Transverse colon (tissue), 4 donors: ENCODE measurements around the gene ELK4. TPM values are rescaled to one million over a fixed set of nuclear protein-coding genes. Genes with fewer than 3 reads are reported as not detected.

Experiments
- DNase-seq: peaks from one replicate; pipeline ENCODE4 v3.0.0-alpha.2; 2019
- H3K27ac ChIP-seq, 4 donors: fragments of 200-600 bp; sonication (generic); 2 replicates each; pipeline ENCODE4 v1.5.1; 2016 to 2018; ENCODE audit warnings: inconsistent platforms in 4 of 4
- H3K27me3 ChIP-seq: fragments of 200-600 bp; sonication (generic); 2 replicates; pipeline ENCODE4 v1.5.1; 2017; ENCODE audit warnings: inconsistent platforms
- H3K36me3 ChIP-seq, 4 donors: fragments of 200-600 bp; sonication (generic); 2 replicates each; pipeline ENCODE4 v1.5.1; 2017 to 2019; ENCODE audit warnings: inconsistent platforms in 4 of 4
- H3K4me1 ChIP-seq, 4 donors: fragments of 200-600 bp; sonication (generic); 2 replicates each; pipeline ENCODE4 v1.5.1; 2017 to 2020; ENCODE audit warnings: inconsistent platforms in 4 of 4
- H3K4me3 ChIP-seq, 4 donors: fragments of 200-600 bp; sonication (generic); 1 replicate in 1 of 4; 2 replicates in 3 of 4; pipeline versions ENCODE4 v1.5.1 to v1.6.1; 2017 to 2019; ENCODE audit warnings: inconsistent platforms in 4 of 4
- H3K9me3 ChIP-seq, 2 donors: fragments of 200-600 bp; sonication (generic); 2 replicates each; pipeline ENCODE4 v1.5.1; 2017 to 2019; ENCODE audit warnings: inconsistent platforms in 2 of 2
- CTCF ChIP-seq, 5 experiments: fragments of 200-600 bp in 3 of 5; fragments of 450-650 bp in 2 of 5; sonication (generic) in 3 of 5; IDR thresholded peaks; 1 replicate in 2 of 5; 2 replicates in 3 of 5; pipeline ENCODE4 v1.5.1; 2016 to 2017; ENCODE audit warnings: antibody characterized with exemption in 5 of 5, inconsistent platforms in 3 of 5, mild to moderate bottlenecking in 2 of 5, moderate library complexity in 1 of 5
- EP300 ChIP-seq: sonication (generic); formaldehyde crosslinking; IDR thresholded peaks from one replicate; pipeline ENCODE4 v1.6.1; 2017; ENCODE audit warnings: antibody characterized with exemption, low read depth
- POLR2A ChIP-seq: fragments of 450-650 bp; IDR thresholded peaks from one replicate; pipeline ENCODE4 v1.6.1; 2016; ENCODE audit warnings: antibody characterized with exemption, mild to moderate bottlenecking, moderate library complexity
- POLR2AphosphoS5 ChIP-seq, 3 donors: sonication (generic); formaldehyde crosslinking; IDR thresholded peaks; one replicate each; pipeline ENCODE4 v1.6.1; 2016; ENCODE audit warnings: antibody characterized with exemption in 3 of 3
- WGBS, 2 donors: methylation state at CpG; one replicate each; pipeline ENCODE4 v1.1.5; 2018; ENCODE audit warnings: low coverage in 1 of 2; 5-methylcytosine and 5-hydroxymethylcytosine counted together
- in situ Hi-C, 4 donors: fragments of 200-750 bp; cut with MboI; loops; one replicate each; pipeline versions ENCODE4 v1.15.0 to v1.15.1; 2017; ENCODE audit warnings: low sequenced_read_pairs in 3 of 4, low pct_ligation_motif_present in 1 of 4, low pct_unique_long_range_greater_than_20kb in 1 of 4
- intact Hi-C: fragments of 100-400 bp; cut with DNase I; formaldehyde crosslinking; loops from one replicate; pipeline ENCODE4 v1.15.1; 2023; ENCODE audit warnings: low total_unique reads
- total RNA-seq, 4 donors: library from RNA; depleted of rRNA; stranded (reverse); fragments of >200 nt; gene quantifications; one replicate each; pipeline ENCODE4 v1.1.0, GENCODE V29; 2016

The ELK4 gene
- total RNA-seq, 4 donors from 2014 or later, result 16.0 to 24.1 (median 19.7) TPM

- in situ Hi-C loops, result loop anchor here in 3 of 4 donors (5.0 to 10.0 kb wide), 4 partner anchors 59 to 131 kb away; no protein-coding TSS in a partner anchor
- H3K27ac ChIP-seq, result no peak overlapping the region
- no peaks in the 10 kb centered on the region for H3K9me3 ChIP-seq
- TF ChIP-seq CTCF (IDR thresholded peaks at IDR 0.05), result no peak
- TF ChIP-seq EP300, result no peak
- TF ChIP-seq POLR2A, result no peak
- no peak for TF ChIP-seq POLR2AphosphoS5 (IDR thresholded peaks at IDR 0.05)
- no peak for DNase-seq
- no peaks in the 10 kb centered on the region for H3K36me3 ChIP-seq
- H3K27me3 ChIP-seq, result no peaks in the 10 kb centered on the region
- peaks cover 0 to 4% (median 3%) of the 10 kb centered on the region in 4 donors for H3K4me1 ChIP-seq
- H3K4me3 ChIP-seq, result no peak overlapping the region
- intact Hi-C loops, result loop anchor here (2.0 kb wide), 1 partner anchor 63 kb away; no protein-coding TSS in a partner anchor
- WGBS, 2 donors, result 47 to 72% methylated on average over 2 of the region's 2 CpGs
Measured at GRCh38 chr1:205656236-205656635, 24.4 kb upstream of the ELK4 start.

GRCh38 chr1:205652984-205653383 is 21.2 kb upstream of the ELK4 start:
- no peak for DNase-seq
- in situ Hi-C loops (loop anchor here in 2 of 4 donors (10.0 kb wide), 3 partner anchors 58 to 128 kb away; no protein-coding TSS in a partner anchor), intact Hi-C loops (no loop called here)
- no peaks in the 10 kb centered on the region for H3K9me3 ChIP-seq
- H3K4me3 ChIP-seq, result no peak overlapping the region
- H3K4me1 ChIP-seq, result peaks cover 0 to 7% (median 0%) of the 10 kb centered on the region in 4 donors
- 76 to 77% methylated on average over 10 to 11 of the region's 11 CpGs for WGBS, 2 donors
- H3K27me3 ChIP-seq, result no peaks in the 10 kb centered on the region
- H3K36me3 ChIP-seq, result no peaks in the 10 kb centered on the region
- TF ChIP-seq EP300 (no peak), POLR2A (no peak), CTCF (IDR thresholded peaks at IDR 0.05) (no peak), POLR2AphosphoS5 (IDR thresholded peaks at IDR 0.05) (no peak)
- H3K27ac ChIP-seq, result no peak overlapping the region

GRCh38 chr1:205650241-205650640 is 18.4 kb upstream of the ELK4 start:
- Histone ChIP-seq H3K4me1 (peaks cover 0 to 7% (median 0%) of the 10 kb centered on the region in 4 donors), H3K27me3 (no peaks in the 10 kb centered on the region), H3K9me3 (no peaks in the 10 kb centered on the region), H3K27ac (no peak overlapping the region), H3K4me3 (no peak overlapping the region), H3K36me3 (no peaks in the 10 kb centered on the region)
- no peak for TF ChIP-seq POLR2A
- TF ChIP-seq POLR2AphosphoS5 (IDR thresholded peaks at IDR 0.05), result no peak
- no peak for TF ChIP-seq CTCF (IDR thresholded peaks at IDR 0.05)
- no peak for TF ChIP-seq EP300
- no peak for DNase-seq
- WGBS, 2 donors, result 92% methylated on average over 1 of the region's 1 CpG; no CpG with 5 or more reads in 1 of the 2 donors
- in situ Hi-C loops, result loop anchor here in 2 of 4 donors (10.0 kb wide), 3 partner anchors 55 to 125 kb away; no protein-coding TSS in a partner anchor
- intact Hi-C loops, result no loop called here

- in situ Hi-C loops (no loop called here), intact Hi-C loops (no loop called here)
- WGBS, 2 donors, result 92 to 93% methylated on average over 5 to 8 of the region's 8 CpGs
Measured at GRCh38 chr1:205645519-205645918, 13.7 kb upstream of the ELK4 start.

More at GRCh38 chr1:205645519-205645918, 13.7 kb upstream of the ELK4 start:
- Histone ChIP-seq H3K9me3 (no peaks in the 10 kb centered on the region), H3K36me3 (no peaks in the 10 kb centered on the region), H3K4me1 (peaks cover 0 to 7% (median 0%) of the 10 kb centered on the region in 4 donors), H3K27ac (no peak overlapping the region), H3K4me3 (no peak overlapping the region), H3K27me3 (no peaks in the 10 kb centered on the region)
- no peak for DNase-seq
- no peak for TF ChIP-seq POLR2AphosphoS5 (IDR thresholded peaks at IDR 0.05)
- no peak for TF ChIP-seq EP300
- no peak for TF ChIP-seq POLR2A
- TF ChIP-seq CTCF (IDR thresholded peaks at IDR 0.05), result no peak
